HG03442 (cell line): ENCODE results near the gene MRPL48.

ENCODE experiments used
- ATAC-seq: cut with Tn5 transposase; IDR thresholded peaks from one replicate; pipeline ENCODE4 v1.9.1; 2021; ENCODE audit warnings: mild to moderate bottlenecking, moderate library complexity; ENCODE audit not compliant: unreplicated experiment

The MRPL48 gene

GRCh38 chr11:73883856-73884255, 96.2 kb downstream of the MRPL48 start:
- no peak for ATAC-seq

DNA sequence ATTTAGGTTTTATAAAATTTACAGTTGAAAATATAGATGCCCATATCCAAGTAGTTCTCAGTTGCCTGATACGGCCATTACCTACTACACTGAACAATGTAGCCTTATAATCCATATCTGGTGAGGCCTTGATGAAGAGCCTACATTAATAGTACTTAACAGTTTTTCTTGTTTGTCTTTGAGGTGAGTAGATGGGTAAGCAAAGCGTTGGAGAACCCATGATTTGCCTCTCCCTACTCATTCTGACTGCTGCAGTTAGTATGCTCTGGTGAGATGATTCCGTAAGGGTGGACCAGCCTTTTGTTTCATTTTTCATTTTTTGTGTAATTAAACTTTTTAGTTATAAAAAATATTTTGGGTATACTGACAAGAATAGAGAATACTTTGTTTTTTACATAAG, 100.6 kb downstream of the MRPL48 start:
- no peak for ATAC-seq

DNA sequence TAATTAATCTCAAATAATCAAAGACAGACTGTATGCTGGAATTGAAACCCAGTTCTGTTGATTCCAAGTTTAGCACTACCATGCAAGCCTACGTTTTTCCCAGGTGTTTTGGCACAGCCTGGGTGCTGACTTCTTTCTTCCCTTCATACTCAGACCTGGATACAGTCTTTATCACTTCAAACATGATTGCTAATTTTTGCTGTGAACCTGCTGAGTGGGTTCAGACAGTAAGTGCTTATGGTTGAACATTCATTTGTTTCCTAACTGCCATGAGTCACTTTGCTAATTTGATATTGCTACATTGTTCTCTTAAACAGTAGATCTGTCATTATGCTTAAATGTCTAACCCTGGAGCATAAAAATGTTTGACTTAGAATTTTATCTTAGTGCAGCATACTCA, 101.3 kb downstream of the MRPL48 start:
- ATAC-seq, result no peak

- no peak for ATAC-seq
Observed at GRCh38 chr11:73889536-73889935, 101.9 kb downstream of the MRPL48 start.

DNA sequence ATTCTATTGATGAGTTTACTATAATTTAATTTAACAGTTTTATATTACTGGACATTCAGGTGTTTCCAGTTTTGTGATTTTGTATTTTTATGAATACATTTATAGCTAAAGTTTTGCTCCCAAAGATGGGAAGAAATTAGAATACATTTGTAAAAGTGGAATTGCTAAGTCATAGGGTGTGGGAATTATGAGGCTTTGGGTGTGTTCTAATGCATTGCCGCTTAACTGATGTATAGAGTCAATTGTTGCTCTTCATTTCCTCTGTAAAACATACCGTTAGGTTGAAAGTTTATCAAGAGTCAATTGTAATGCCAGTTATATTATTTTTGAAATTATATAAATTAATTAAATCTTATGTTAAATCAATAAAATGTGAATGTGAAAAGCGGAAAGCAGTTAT, 105.4 kb downstream of the MRPL48 start:
- ATAC-seq, result no peak

DNA sequence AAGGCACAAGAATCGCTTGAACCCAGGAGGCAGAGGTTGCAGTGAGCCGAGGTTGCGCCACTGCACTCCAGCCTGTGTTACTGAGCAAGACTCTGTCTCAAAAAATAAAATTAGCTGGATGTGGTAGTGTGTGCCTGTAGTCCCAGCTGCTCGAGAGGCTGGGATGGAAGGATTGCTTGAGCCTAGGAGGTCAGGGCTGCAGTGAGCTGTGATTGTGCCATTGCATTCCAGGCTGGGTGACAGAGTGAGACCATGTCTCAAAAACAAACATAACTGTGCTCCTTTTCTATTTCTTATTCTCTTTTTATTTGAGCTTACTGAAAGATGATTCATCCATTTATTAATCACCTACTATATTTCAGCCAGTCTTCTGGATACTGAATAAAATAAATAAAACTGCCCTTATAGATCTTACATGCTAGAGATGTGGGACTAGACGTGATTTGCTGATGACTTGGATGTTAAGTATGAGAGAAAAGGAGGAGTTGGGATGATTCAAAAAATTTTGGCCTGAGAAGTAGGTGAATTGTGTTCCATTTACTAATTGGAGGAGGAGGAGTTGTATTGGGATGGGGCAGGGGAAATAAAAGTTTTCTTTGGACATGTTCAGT, 107.2 kb downstream of the MRPL48 start:
- no peak for ATAC-seq

GRCh38 chr11:73902303-73902702, 114.6 kb downstream of the MRPL48 start:
- ATAC-seq, result no peak

GRCh38 chr11:73907191-73907590, 119.5 kb downstream of the MRPL48 start:
- ATAC-seq, result no peak

DNA sequence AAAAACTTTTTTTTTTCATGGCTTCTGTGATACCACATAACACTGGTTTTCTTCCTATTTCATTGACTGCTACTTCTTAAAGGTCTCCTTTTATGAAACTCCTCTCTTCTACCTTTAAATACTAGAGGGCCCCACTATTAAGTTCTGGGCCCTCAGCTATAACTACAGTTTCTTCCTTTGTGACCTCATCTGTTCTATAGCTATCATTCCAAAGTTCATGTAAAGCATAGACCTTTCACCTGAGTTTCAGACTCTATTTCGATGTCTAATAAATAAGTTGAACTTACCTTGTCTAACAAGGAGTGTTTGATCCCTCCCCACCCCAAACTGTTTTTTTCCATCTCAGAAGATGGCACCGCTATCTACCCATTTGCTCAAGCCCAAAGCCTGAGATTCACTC, 124.4 kb downstream of the MRPL48 start:
- ATAC-seq, result no peak

DNA sequence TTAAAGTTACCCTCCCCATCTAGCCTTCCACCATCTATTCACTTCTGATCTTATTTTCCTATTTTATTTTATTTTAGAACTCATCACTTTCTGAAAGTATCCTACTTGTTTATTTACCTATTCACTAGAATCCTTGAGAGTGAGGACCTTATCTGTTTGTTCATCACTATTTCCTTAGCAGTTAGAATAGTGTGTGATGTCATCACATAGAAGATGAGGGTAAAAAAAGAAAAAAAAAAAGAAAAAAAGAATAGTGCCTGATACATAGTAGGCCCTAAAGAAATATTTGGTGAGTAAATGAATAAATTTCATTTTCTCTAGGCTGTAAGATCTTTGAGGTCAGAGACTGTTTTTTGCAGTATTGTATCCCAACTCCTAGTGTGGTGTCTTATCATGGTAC, 125.8 kb downstream of the MRPL48 start:
- no peak for ATAC-seq

- ATAC-seq, result no peak
Observed at GRCh38 chr11:73914284-73914683, 126.6 kb downstream of the MRPL48 start.
